Spinal cord (tissue), 10 donors: ENCODE measurements around the gene POLRMT. TPM values are rescaled to one million over a fixed set of nuclear protein-coding genes. Genes with fewer than 3 reads are reported as not detected.

Experiments
- DNase-seq, 6 donors: peaks; one replicate each; pipeline versions ENCODE4 v3.0.0 to v3.0.0-alpha.2; 2013 to 2015; ENCODE audit warnings: low spot score in 6 of 6, low read depth in 4 of 6
- H3K27ac ChIP-seq: one replicate; pipeline ENCODE4 v1.5.1; 2013; ENCODE audit warnings: low read depth, low read length, control low read depth
- H3K27me3 ChIP-seq: one replicate; pipeline ENCODE4 v1.6.1; 2013; ENCODE audit warnings: low read length; ENCODE audit not compliant: control insufficient read depth, insufficient read depth
- H3K36me3 ChIP-seq: one replicate; pipeline ENCODE4 v1.6.1; 2013; ENCODE audit warnings: low read length; ENCODE audit not compliant: control insufficient read depth, insufficient read depth
- H3K4me1 ChIP-seq: one replicate; pipeline ENCODE4 v1.6.1; 2013; ENCODE audit warnings: low read length; ENCODE audit not compliant: control insufficient read depth, insufficient read depth
- H3K4me3 ChIP-seq: one replicate; pipeline ENCODE4 v1.5.1; 2013; ENCODE audit warnings: low read depth, low read length, control low read depth
- H3K9me3 ChIP-seq: one replicate; pipeline ENCODE4 v1.6.1; 2013; ENCODE audit warnings: low read length; ENCODE audit not compliant: control insufficient read depth, insufficient read depth
- WGBS: methylation state at CpG from one replicate; pipeline ENCODE4 v1.1.5; 2013; ENCODE audit warnings: missing lambda C conversion rate; ENCODE audit not compliant: insufficient coverage; 5-methylcytosine and 5-hydroxymethylcytosine counted together
- polyA plus RNA-seq, 2 donors: library from polyadenylated mRNA; unstranded; fragments of 120-200 nt; gene quantifications; one replicate each; pipeline ENCODE4 v1.2.1, GENCODE V29; 2013; ENCODE audit not compliant: insufficient read length in 2 of 2
- total RNA-seq, 2 donors: library from RNA; depleted of rRNA in 1 of 2; stranded (reverse); fragments of 120-200 nt in 1 of 2; fragments of >200 nt in 1 of 2; gene quantifications; one replicate each; pipeline versions ENCODE4 v1.2.3 to v1.2.4, GENCODE V29; 2013 to 2014
- donor health status: healthy.

Gene POLRMT
- total and polyA plus RNA-seq, 4 donors = 11.8 to 54.2 (median 46.2) TPM

GRCh38 chr19:662962-663681 is 29.8 kb upstream of the POLRMT start, which contains the start of gene RNF126:
Gene RNF126, minus strand, starts transcription at chr19:663214. Its CDS starts 93 bp downstream, at chr19:663121.
- peak within 1 kb of the TSS; percentile 50 for H3K4me3 ChIP-seq
- H3K27me3 ChIP-seq = no peaks in the 10 kb centered on the region
- peaks cover 36% of the 10 kb centered on the region for H3K36me3 ChIP-seq
- no peaks in the 10 kb centered on the region for H3K9me3 ChIP-seq
- DNase-seq = peak; percentile 73 to 97 (median 86)
- under 1% methylated on average over 97 of the region's 97 CpGs for WGBS
- peak within 1 kb of the TSS; percentile 92 for H3K27ac ChIP-seq
- peaks cover 50% of the 10 kb centered on the region for H3K4me1 ChIP-seq

GRCh38 chr19:662207-662961 is 29.0 kb upstream of the POLRMT start:
- H3K27me3 ChIP-seq = no peaks in the 10 kb centered on the region
- peaks cover 55% of the 10 kb centered on the region for H3K4me1 ChIP-seq
- peak overlapping the region; percentile 50 for H3K4me3 ChIP-seq
- 1% methylated on average over 81 of the region's 81 CpGs for WGBS
- no peak overlapping the region for H3K27ac ChIP-seq
- peaks cover 44% of the 10 kb centered on the region for H3K36me3 ChIP-seq
- DNase-seq = no peak
- no peaks in the 10 kb centered on the region for H3K9me3 ChIP-seq

GRCh38 chr19:661427-662196 is 28.3 kb upstream of the POLRMT start:
- H3K27ac ChIP-seq = no peak overlapping the region
- H3K27me3 ChIP-seq = no peaks in the 10 kb centered on the region
- peak overlapping the region; percentile 50 for H3K4me3 ChIP-seq
- H3K4me1 ChIP-seq = peaks cover 60% of the 10 kb centered on the region
- no peak for DNase-seq
- peaks cover 51% of the 10 kb centered on the region for H3K36me3 ChIP-seq
- 36% methylated on average over 28 of the region's 31 CpGs for WGBS
- H3K9me3 ChIP-seq = no peaks in the 10 kb centered on the region

- no peak for DNase-seq
- WGBS = 75% methylated on average over 20 of the region's 20 CpGs
- peaks cover 60% of the 10 kb centered on the region for H3K4me1 ChIP-seq
- peaks cover 56% of the 10 kb centered on the region for H3K36me3 ChIP-seq
- H3K27me3 ChIP-seq = no peaks in the 10 kb centered on the region
- peak overlapping the region; percentile 50 for H3K4me3 ChIP-seq
- no peaks in the 10 kb centered on the region for H3K9me3 ChIP-seq
- no peak overlapping the region for H3K27ac ChIP-seq
These were observed 27.6 kb upstream of the POLRMT start for GRCh38 chr19:660793-661426.

GRCh38 chr19:658916-659839 is 25.8 kb upstream of the POLRMT start:
- H3K27ac ChIP-seq = no peak overlapping the region
- H3K4me3 ChIP-seq = no peak overlapping the region
- WGBS = 81% methylated on average over 47 of the region's 50 CpGs
- H3K4me1 ChIP-seq = peaks cover 48% of the 10 kb centered on the region
- H3K27me3 ChIP-seq = no peaks in the 10 kb centered on the region
- no peaks in the 10 kb centered on the region for H3K9me3 ChIP-seq
- DNase-seq = no peak
- H3K36me3 ChIP-seq = peaks cover 70% of the 10 kb centered on the region

- peaks cover 39% of the 10 kb centered on the region for H3K4me1 ChIP-seq
- no peak overlapping the region for H3K27ac ChIP-seq
- H3K36me3 ChIP-seq = peaks cover 79% of the 10 kb centered on the region
- no peak for DNase-seq
- H3K27me3 ChIP-seq = no peaks in the 10 kb centered on the region
- 73% methylated on average over 33 of the region's 33 CpGs for WGBS
- no peaks in the 10 kb centered on the region for H3K9me3 ChIP-seq
- H3K4me3 ChIP-seq = no peak overlapping the region
These were observed 24.9 kb upstream of the POLRMT start for GRCh38 chr19:658059-658839.

GRCh38 chr19:657611-658010 is 24.3 kb upstream of the POLRMT start:
- H3K4me1 ChIP-seq = peaks cover 39% of the 10 kb centered on the region
- no peaks in the 10 kb centered on the region for H3K9me3 ChIP-seq
- no peak for DNase-seq
- H3K27me3 ChIP-seq = no peaks in the 10 kb centered on the region
- H3K36me3 ChIP-seq = peaks cover 86% of the 10 kb centered on the region
- no peak overlapping the region for H3K27ac ChIP-seq
- WGBS = 90% methylated on average over 19 of the region's 19 CpGs
- H3K4me3 ChIP-seq = no peak overlapping the region
